Measurements from ENCODE around the gene PRPH2. TPM values are rescaled to one million over a fixed set of nuclear protein-coding genes. Genes with fewer than 3 reads are reported as not detected.

Gene PRPH2
- total and polyA plus RNA-seq, 2 of the 13 experiments (the other 11 are each of a cell fraction or from before 2014, with no cell fraction given), result 0.03 to 0.04 TPM

DNA sequence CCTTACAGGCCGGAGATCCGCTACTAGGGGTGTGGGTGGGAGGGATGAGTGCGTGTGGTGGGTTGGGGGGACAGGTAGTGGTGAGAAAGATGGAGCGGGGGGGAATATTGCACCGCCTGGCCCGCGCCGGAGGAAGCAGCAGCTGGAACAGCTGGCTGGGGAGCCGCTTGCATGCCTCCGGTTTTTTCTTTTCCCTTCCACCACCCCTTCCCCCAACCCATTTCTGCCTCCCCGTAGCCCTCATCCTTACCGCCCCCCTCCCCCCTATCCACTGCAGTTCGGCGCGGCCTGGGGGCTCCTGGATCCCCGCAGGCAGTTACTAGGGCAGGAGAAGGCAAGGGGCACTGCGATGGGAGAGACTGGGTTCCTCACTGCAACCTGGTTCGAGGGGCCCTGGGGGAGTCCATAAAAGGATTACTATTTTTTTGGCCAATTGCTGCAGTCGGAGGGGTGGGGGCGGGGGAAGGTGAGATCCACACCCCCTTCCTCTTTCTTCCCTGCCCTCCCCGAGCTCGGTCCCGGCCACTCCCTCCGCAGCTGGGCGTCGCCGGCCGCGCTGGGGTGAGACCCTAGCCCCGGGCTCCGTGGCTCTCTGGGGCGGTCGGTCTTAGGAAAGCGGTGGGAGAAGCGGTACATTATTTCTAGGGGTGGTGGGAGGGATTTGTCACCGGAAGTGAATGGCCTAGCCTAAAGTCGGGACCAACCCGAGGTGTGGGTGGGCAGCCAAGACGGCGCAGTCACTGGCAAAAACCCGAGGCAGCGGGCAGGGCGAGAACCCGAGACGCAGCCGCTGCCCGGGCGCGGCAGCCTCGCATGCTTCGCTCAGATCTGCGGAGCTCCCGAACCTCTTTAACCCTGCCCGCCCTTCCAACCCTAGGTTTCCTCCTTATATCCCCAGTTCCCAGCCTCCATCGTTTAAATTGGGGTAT, 24.3 kb upstream of the PRPH2 start (continued):
- TF ChIP-seq, protein P1, sequence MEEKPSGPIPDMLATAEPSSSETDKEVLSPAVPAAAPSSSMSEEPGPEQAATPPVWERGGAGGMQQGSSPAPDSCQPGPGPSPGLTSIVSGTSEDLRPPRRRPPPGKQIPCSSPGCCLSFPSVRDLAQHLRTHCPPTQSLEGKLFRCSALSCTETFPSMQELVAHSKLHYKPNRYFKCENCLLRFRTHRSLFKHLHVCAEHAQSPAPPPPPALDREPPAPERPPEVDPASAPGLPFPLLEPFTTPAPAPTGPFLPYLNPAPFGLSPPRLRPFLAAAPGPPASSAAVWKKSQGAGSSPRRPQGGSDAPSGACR (CRISPR knock-in tag; IDR thresholded peaks at IDR 0.05), result no peak; the same call in 1 of the 2 replicates
- no peak for TF ChIP-seq JARID2 (CRISPR knock-in tag; IDR thresholded peaks at IDR 0.05; ENCODE audit: insufficient replicate concordance)
- TF ChIP-seq ZSCAN30 (CRISPR knock-in tag; IDR thresholded peaks at IDR 0.05), result peak; percentile 90; the same call in 1 of the 2 replicates
- TF ChIP-seq KMT2A (CRISPR knock-in tag; IDR thresholded peaks at IDR 0.05), result peak; percentile 84; the same call in 1 of the 2 replicates
- no peak for TF ChIP-seq ZFP36 (IDR thresholded peaks at IDR 0.05; ENCODE audit: borderline replicate concordance, low read depth, low read length, partially characterized antibody)
- peak; percentile 65; the same call in 1 of the 2 replicates for TF ChIP-seq ZNF446 (CRISPR knock-in tag; IDR thresholded peaks at IDR 0.05)
- TF ChIP-seq MTA3 (CRISPR knock-in tag; IDR thresholded peaks at IDR 0.05), result no peak
- TF ChIP-seq HIVEP1 (CRISPR knock-in tag; IDR thresholded peaks at IDR 0.05), result peak; percentile 42
- peak; percentile 45; the same call in 1 of the 2 replicates for TF ChIP-seq NFKB2 (CRISPR knock-in tag; IDR thresholded peaks at IDR 0.05; ENCODE audit: borderline replicate concordance)
- TF ChIP-seq, protein P2, sequence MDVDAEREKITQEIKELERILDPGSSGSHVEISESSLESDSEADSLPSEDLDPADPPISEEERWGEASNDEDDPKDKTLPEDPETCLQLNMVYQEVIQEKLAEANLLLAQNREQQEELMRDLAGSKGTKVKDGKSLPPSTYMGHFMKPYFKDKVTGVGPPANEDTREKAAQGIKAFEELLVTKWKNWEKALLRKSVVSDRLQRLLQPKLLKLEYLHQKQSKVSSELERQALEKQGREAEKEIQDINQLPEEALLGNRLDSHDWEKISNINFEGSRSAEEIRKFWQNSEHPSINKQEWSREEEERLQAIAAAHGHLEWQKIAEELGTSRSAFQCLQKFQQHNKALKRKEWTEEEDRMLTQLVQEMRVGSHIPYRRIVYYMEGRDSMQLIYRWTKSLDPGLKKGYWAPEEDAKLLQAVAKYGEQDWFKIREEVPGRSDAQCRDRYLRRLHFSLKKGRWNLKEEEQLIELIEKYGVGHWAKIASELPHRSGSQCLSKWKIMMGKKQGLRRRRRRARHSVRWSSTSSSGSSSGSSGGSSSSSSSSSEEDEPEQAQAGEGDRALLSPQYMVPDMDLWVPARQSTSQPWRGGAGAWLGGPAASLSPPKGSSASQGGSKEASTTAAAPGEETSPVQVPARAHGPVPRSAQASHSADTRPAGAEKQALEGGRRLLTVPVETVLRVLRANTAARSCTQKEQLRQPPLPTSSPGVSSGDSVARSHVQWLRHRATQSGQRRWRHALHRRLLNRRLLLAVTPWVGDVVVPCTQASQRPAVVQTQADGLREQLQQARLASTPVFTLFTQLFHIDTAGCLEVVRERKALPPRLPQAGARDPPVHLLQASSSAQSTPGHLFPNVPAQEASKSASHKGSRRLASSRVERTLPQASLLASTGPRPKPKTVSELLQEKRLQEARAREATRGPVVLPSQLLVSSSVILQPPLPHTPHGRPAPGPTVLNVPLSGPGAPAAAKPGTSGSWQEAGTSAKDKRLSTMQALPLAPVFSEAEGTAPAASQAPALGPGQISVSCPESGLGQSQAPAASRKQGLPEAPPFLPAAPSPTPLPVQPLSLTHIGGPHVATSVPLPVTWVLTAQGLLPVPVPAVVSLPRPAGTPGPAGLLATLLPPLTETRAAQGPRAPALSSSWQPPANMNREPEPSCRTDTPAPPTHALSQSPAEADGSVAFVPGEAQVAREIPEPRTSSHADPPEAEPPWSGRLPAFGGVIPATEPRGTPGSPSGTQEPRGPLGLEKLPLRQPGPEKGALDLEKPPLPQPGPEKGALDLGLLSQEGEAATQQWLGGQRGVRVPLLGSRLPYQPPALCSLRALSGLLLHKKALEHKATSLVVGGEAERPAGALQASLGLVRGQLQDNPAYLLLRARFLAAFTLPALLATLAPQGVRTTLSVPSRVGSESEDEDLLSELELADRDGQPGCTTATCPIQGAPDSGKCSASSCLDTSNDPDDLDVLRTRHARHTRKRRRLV (CRISPR knock-in tag; IDR thresholded peaks at IDR 0.05), result peak; percentile 36; the same call in 1 of the 2 replicates
- peak; percentile 77 for TF ChIP-seq HDAC1 (CRISPR knock-in tag; IDR thresholded peaks at IDR 0.05)
- no peak for TF ChIP-seq PTBP1 (IDR thresholded peaks at IDR 0.05; ENCODE audit: low read depth, low read length, poor library complexity, severe bottlenecking)
- TF ChIP-seq NFRKB (IDR thresholded peaks at IDR 0.05), result no peak
- TF ChIP-seq CC2D1A (CRISPR knock-in tag; IDR thresholded peaks at IDR 0.05), result no peak
- peak; percentile 43; the same call in 1 of the 2 replicates for TF ChIP-seq ZNF788 (CRISPR knock-in tag; IDR thresholded peaks at IDR 0.05; ENCODE audit: borderline replicate concordance)
- TF ChIP-seq ZNF746 (CRISPR knock-in tag; IDR thresholded peaks at IDR 0.05), result peak; percentile 92
- TF ChIP-seq RXRB (CRISPR knock-in tag; IDR thresholded peaks at IDR 0.05; ENCODE audit: borderline replicate concordance), result peak; percentile 55; the same call in 1 of the 2 replicates
- TF ChIP-seq ELF3 (CRISPR knock-in tag; IDR thresholded peaks at IDR 0.05), result peak; percentile 70; the same call in 1 of the 2 replicates
- TF ChIP-seq ATF7-NPFF (CRISPR knock-in tag; IDR thresholded peaks at IDR 0.05; ENCODE audit: low read depth), result peak; percentile 82; the same call in 1 of the 2 replicates
- TF ChIP-seq HNRNPL (IDR thresholded peaks at IDR 0.05; ENCODE audit: low read depth, low read length), result peak; percentile 86
- no peak for TF ChIP-seq NR1H2 (CRISPR knock-in tag; IDR thresholded peaks at IDR 0.05; ENCODE audit: borderline replicate concordance, low read depth)
- TF ChIP-seq ZNF766 (CRISPR knock-in tag; IDR thresholded peaks at IDR 0.05; ENCODE audit: borderline replicate concordance), result no peak
